ENCODE results near the gene AKR7A2. TPM values are rescaled to one million over a fixed set of nuclear protein-coding genes. Genes with fewer than 3 reads are reported as not detected.
A peak's percentile ranks its signal among the peaks of the same experiment; 100 is the strongest.
"Not testable (repeated sequence)": the region's sequence is repeated elsewhere in the genome, so short reads cannot be mapped to it uniquely, and the experiment has no call there.

The AKR7A2 gene
- total and polyA plus RNA-seq, 8 donors, result 11.7 to 33.8 (median 27.8) TPM

DNA sequence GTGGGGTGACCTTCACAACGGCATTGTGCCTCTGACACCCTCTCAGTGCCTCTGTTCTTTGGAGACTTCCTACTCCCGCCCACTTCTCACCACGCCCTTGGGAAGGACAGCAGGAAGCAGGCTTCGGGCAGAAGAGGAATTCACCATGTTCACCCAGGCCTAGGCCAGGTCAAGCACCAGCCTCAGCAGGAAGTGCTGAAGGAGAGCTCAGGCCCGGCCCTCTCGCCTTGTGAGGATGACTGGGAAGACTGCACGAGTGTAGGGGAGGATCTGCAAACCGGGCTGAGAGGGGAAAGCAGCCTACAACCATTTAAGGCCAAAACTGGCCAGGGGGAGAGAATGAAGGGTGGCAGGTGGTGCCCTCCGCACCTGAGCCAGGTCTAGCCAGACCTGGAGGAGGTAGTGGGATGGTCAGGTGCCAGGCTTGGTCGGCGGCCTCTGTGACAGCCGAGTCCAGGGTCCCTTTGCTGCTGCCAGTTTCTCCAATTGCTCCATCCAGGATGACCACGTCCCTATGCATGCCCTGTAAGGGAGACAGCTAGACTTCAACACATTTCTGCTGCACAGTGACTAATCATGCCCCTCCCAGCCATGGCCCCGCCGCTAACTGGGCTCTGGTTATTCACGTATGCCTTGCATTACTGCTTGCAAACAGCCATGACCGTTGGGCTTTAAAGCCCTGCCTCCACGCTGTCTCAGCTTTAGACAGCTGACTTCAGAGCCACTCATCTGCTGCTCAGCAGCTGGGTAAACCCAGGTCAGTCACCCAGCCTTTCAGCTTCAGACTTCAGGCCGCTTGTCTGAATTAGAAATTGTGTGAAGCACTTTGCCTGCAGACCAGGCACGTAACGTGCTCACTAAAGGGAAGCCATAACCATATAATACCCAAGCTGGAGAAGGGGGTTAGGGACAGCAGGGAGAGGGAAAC lies 51.5 kb downstream of the AKR7A2 start:
- TF ChIP-seq, protein P1, sequence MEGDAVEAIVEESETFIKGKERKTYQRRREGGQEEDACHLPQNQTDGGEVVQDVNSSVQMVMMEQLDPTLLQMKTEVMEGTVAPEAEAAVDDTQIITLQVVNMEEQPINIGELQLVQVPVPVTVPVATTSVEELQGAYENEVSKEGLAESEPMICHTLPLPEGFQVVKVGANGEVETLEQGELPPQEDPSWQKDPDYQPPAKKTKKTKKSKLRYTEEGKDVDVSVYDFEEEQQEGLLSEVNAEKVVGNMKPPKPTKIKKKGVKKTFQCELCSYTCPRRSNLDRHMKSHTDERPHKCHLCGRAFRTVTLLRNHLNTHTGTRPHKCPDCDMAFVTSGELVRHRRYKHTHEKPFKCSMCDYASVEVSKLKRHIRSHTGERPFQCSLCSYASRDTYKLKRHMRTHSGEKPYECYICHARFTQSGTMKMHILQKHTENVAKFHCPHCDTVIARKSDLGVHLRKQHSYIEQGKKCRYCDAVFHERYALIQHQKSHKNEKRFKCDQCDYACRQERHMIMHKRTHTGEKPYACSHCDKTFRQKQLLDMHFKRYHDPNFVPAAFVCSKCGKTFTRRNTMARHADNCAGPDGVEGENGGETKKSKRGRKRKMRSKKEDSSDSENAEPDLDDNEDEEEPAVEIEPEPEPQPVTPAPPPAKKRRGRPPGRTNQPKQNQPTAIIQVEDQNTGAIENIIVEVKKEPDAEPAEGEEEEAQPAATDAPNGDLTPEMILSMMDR (IDR thresholded peaks at IDR 0.05), result no peak
- H3K4me3 ChIP-seq, result no peak overlapping the region
- no peaks in the 10 kb centered on the region for H3K27me3 ChIP-seq
- H3K9me3 ChIP-seq, result no peaks in the 10 kb centered on the region
- H3K4me1 ChIP-seq, result no peaks in the 10 kb centered on the region
- ATAC-seq (peak in 3 of 4 donors; percentile 32 to 77 (median 61)), FAIRE-seq (no peak), DNase-seq (no peak)
- intact Hi-C loops (cut with DNase I), result no loop called here
- H3K27ac ChIP-seq, result no peak overlapping the region
- 76 to 77% methylated on average over 21 of the region's 21 CpGs for WGBS, 2 donors
- H3K36me3 ChIP-seq, result peaks cover under 1 to 48% (median 12%) of the 10 kb centered on the region in 3 donors

DNA sequence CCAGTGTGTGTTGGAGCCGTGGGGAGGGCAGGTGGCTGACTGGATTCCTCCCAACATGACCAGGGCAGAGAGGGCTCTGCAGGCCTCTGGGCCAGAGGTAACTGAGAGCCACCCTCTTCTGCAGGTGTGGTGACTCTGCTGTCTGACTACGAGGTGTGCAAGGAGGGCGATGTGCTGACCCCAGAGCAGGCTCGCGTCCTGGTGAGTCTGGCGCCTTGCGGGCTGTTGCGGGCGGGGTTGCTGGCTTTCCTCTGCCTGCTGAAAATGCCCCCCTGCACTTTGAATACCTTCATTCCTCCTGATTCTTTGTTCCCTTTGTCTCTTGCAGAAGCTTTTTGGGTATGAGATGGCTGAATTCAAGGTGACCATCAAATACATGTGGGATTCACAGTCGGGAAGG lies 53.6 kb downstream of the AKR7A2 start:
- DNase-seq (no peak), ATAC-seq (no peak), FAIRE-seq (no peak)
- TF ChIP-seq, protein P1 (IDR thresholded peaks at IDR 0.05), result no peak
- intact Hi-C loops (cut with DNase I), result no loop called here
- 91 to 94% methylated on average over 10 of the region's 10 CpGs for WGBS, 2 donors
- Histone ChIP-seq H3K4me1 (peaks cover 0 to 4% (median 2%) of the 10 kb centered on the region in 3 donors), H3K4me3 (no peak overlapping the region), H3K27ac (no peak overlapping the region), H3K9me3 (no peaks in the 10 kb centered on the region), H3K27me3 (no peaks in the 10 kb centered on the region), H3K36me3 (peaks cover 0 to 48% (median 12%) of the 10 kb centered on the region in 3 donors)

DNA sequence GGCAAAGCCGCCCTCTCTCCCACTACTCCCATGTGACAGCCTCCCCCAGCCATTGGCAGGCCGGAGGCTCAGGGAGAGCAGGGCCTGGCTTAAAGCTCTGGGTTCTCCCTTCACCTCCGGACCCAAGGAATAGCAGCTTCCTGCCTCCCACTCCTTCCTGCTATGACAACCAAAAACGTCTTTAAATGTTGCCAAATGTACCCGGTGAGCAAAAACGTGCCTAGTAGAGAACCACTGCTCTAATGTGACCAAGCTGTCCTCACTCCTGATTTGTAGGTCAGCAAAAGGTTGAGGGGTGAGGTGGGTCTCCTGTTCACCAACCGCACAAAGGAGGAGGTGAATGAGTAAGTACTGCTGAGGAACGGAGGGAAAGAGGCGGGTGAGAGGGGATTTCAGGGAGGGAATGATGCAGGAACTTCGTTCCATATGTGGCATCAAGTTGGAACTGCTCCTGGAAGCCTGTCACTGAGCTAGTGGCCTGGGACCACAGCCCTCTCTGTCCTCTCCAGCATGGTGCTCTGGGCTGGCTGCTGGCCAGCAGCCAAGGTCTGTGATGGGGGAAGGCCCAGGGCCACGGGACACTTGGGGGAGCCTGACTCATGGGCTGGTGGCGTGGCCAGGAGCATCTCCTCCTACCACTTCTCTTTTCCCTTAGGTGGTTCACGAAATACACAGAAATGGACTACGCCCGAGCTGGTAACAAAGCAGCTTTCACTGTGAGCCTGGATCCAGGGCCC lies 54.6 kb downstream of the AKR7A2 start:
- Histone ChIP-seq H3K4me1 (peaks cover 0 to 13% (median 10%) of the 10 kb centered on the region in 3 donors), H3K36me3 (peaks cover 0 to 48% (median 12%) of the 10 kb centered on the region in 3 donors), H3K4me3 (no peak overlapping the region), H3K9me3 (no peaks in the 10 kb centered on the region), H3K27ac (no peak overlapping the region), H3K27me3 (no peaks in the 10 kb centered on the region)
- intact Hi-C loops (cut with DNase I), result no loop called here
- FAIRE-seq (no peak), DNase-seq (no peak), ATAC-seq (no peak)
- TF ChIP-seq, protein P1 (IDR thresholded peaks at IDR 0.05), result no peak
- 74 to 82% methylated on average over 15 of the region's 15 CpGs for WGBS, 2 donors

DNA sequence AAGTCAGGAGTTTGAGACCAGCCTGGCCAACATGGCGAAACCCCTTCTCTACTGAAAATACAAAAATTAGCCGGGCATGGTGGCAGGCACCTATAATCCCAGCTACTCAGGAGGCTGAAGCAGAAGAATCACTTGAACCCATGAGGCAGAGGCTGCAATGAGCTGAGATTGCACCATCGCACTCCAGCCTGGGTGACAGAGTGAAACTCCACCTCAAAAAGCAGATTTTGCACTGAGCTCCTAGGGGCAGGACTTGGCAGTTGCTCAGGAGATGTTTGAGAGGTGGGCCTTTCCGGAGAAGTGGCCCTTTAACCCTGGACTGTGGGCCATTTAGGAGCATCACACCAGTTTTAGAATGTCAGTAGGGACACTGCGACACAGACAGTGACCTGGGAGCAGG lies 55.6 kb downstream of the AKR7A2 start:
- Histone ChIP-seq H3K36me3 (peaks cover 0 to 48% (median 12%) of the 10 kb centered on the region in 3 donors), H3K4me1 (peaks cover 0 to 13% (median 10%) of the 10 kb centered on the region in 3 donors)
- FAIRE-seq; H3K9me3 ChIP-seq; H3K27me3 ChIP-seq; ATAC-seq; intact Hi-C loops (cut with DNase I); H3K4me3 ChIP-seq; H3K27ac ChIP-seq; DNase-seq: not testable (repeated sequence)
- 95% methylated on average over 5 of the region's 5 CpGs for WGBS, 2 donors

DNA sequence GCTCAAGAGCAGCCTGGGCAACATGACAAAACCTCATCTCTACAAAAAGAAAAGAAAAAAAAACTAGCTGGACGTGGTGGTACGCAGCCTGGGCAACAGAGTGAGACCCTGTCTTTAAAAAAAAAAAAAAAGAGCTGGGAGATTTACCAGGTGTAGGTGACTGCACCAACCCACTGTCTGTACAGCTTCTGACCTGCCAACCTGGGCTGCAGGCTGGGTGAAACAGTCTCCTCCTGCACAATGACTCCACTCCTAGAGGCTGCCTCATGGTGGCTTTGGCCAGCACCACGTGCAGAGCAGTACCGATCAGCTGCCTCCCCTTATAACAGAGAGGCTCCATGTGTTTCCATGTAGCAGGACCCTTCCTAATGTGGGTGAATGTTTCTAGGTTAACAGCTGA lies 56.7 kb downstream of the AKR7A2 start:
- no peak for ATAC-seq
- Histone ChIP-seq H3K27me3 (no peaks in the 10 kb centered on the region), H3K27ac (no peak overlapping the region), H3K4me1 (peaks cover 5 to 19% (median 15%) of the 10 kb centered on the region in 3 donors), H3K9me3 (no peaks in the 10 kb centered on the region), H3K4me3 (no peak overlapping the region), H3K36me3 (peaks cover 0 to 41% (median 12%) of the 10 kb centered on the region in 3 donors)
- 38 to 85% methylated on average over 4 of the region's 4 CpGs for WGBS, 2 donors
- no peak for FAIRE-seq
- intact Hi-C loops (cut with DNase I), result no loop called here
- TF ChIP-seq, protein P1 (IDR thresholded peaks at IDR 0.05), result no peak
- no peak for DNase-seq

Data from pancreas (tissue), 10 donors.